MM.1S (cell line): ENCODE measurements around the gene SDC1.
"Not testable (repeated sequence)": the region's sequence is repeated elsewhere in the genome, so short reads cannot be mapped to it uniquely, and the experiment has no call there.

Source experiments
- DNase-seq: peaks from one replicate; pipeline ENCODE4 v3.0.0-alpha.2; 2015
- H2AFZ ChIP-seq: fragments of 300-600 bp; sonication (generic); 2 replicates; pipeline ENCODE4 v1.6.0; 2016; ENCODE audit warnings: antibody characterized with exemption, low read length
- H3F3A ChIP-seq: fragments of 300-600 bp; sonication (generic); 2 replicates; pipeline ENCODE4 v1.6.1; 2016; ENCODE audit warnings: mild to moderate bottlenecking, antibody characterized with exemption, low read length, moderate library complexity, mixed read lengths; ENCODE audit not compliant: insufficient read depth
- H3K27ac ChIP-seq: fragments of 300-600 bp; sonication (generic); 2 replicates; pipeline ENCODE4 v1.5.1; 2016; ENCODE audit warnings: mild to moderate bottlenecking, low read length
- H3K27me3 ChIP-seq: fragments of 300-600 bp; sonication (generic); replicated peaks from 2 replicates; pipeline ENCODE4 v1.6.0; 2016; ENCODE audit warnings: low read length; ENCODE audit not compliant: insufficient read depth
- H3K36me3 ChIP-seq: fragments of 300-600 bp; sonication (generic); replicated peaks from 2 replicates; pipeline ENCODE4 v1.6.1; 2016; ENCODE audit warnings: mild to moderate bottlenecking, low read length, mixed read lengths; ENCODE audit not compliant: insufficient read depth
- H3K4me1 ChIP-seq: fragments of 300-600 bp; sonication (generic); 2 replicates; pipeline ENCODE4 v1.6.1; 2016; ENCODE audit warnings: low read length, mixed read lengths
- H3K4me2 ChIP-seq: fragments of 300-600 bp; sonication (generic); 2 replicates; pipeline ENCODE4 v1.6.0; 2016; ENCODE audit warnings: low read depth, low read length
- H3K4me3 ChIP-seq: fragments of 300-600 bp; sonication (generic); 2 replicates; pipeline ENCODE4 v1.5.1; 2016; ENCODE audit warnings: low read length, mixed read lengths
- H3K79me2 ChIP-seq: fragments of 300-600 bp; sonication (generic); 2 replicates; pipeline ENCODE4 v1.6.1; 2016; ENCODE audit warnings: mixed run types, low read length, mixed read lengths
- H3K9ac ChIP-seq: fragments of 300-600 bp; sonication (generic); 2 replicates; pipeline ENCODE4 v1.6.1; 2016; ENCODE audit warnings: low read length, mixed read lengths
- H3K9me2 ChIP-seq: fragments of 300-600 bp; sonication (generic); replicated peaks from 2 replicates; pipeline ENCODE4 v1.6.1; 2016; ENCODE audit warnings: mild to moderate bottlenecking, low read length, mixed read lengths; ENCODE audit not compliant: insufficient read depth
- H3K9me3 ChIP-seq: fragments of 300-600 bp; sonication (generic); replicated peaks from 2 replicates; pipeline ENCODE4 v1.6.1; 2016; ENCODE audit warnings: mild to moderate bottlenecking, low read length, mixed read lengths; ENCODE audit not compliant: insufficient read depth
- H4K20me1 ChIP-seq: fragments of 300-600 bp; sonication (generic); 2 replicates; pipeline ENCODE4 v1.6.1; 2016; ENCODE audit warnings: mild to moderate bottlenecking, low read length, moderate library complexity, mixed read lengths; ENCODE audit not compliant: insufficient read depth
- CTCF ChIP-seq: fragments of 300-600 bp; sonication (generic); IDR thresholded peaks from 2 replicates; pipeline ENCODE4 v1.5.1; 2016; ENCODE audit warnings: antibody characterized with exemption, low read length, mixed read lengths
- EZH2 ChIP-seq: fragments of 300-600 bp; sonication (generic); optimal IDR thresholded peaks from 2 replicates; pipeline ENCODE3; 2017; ENCODE audit warnings: low read depth, mild to moderate bottlenecking, antibody characterized with exemption, low read length, mixed read lengths
- EZH2phosphoT487 ChIP-seq: fragments of 300-600 bp; sonication (generic); IDR thresholded peaks from 2 replicates; pipeline ENCODE4 v1.6.1; 2018; ENCODE audit warnings: antibody characterized with exemption, low read length

Gene SDC1

DNA sequence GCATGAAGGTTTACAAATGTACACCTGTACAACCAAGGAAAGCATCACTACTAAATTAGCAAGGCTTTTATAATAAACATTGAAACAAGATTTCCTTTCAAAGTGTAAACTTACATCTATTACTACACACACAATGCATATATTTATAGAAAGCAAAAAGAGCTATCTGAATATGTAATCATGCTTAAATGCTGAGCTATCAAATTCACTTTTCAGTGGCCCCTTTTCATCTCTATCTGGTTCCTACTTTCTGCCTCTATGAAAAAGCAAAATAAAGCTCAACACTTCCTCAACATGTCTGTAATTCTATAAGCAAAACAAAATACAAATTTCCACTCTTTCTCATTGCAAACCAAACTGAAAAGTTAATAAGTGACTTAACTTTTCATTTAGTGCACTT, 25.5 kb upstream of the SDC1 start:
- DNase-seq: no peak
- no peak overlapping the region for H3K4me2 ChIP-seq
- peaks cover 30% of the 10 kb centered on the region for H3K36me3 ChIP-seq
- H3K79me2 ChIP-seq: no peaks in the 10 kb centered on the region
- no peaks in the 10 kb centered on the region for H4K20me1 ChIP-seq
- H3K27me3 ChIP-seq: no peaks in the 10 kb centered on the region
- H3K9me3 ChIP-seq: no peaks in the 10 kb centered on the region
- no peak overlapping the region for H3K27ac ChIP-seq
- H3K9me2 ChIP-seq: no peaks in the 10 kb centered on the region
- TF ChIP-seq EZH2 (no peak), CTCF (no peak), EZH2phosphoT487 (no peak)
- no peak overlapping the region for H2AFZ ChIP-seq
- H3K4me3 ChIP-seq: no peak overlapping the region
- 0 out of 2 replicates have a peak, but pooled peaks cover 11% of the 10 kb centered on the region for H3F3A ChIP-seq
- H3K9ac ChIP-seq: no peak overlapping the region
- H3K4me1 ChIP-seq: no peaks in the 10 kb centered on the region

- no peak for DNase-seq
- H3K4me3 ChIP-seq: no peak overlapping the region
- no peak overlapping the region for H3K4me2 ChIP-seq
- peaks cover 21% of the 10 kb centered on the region for H3K36me3 ChIP-seq
- H3K9me3 ChIP-seq: no peaks in the 10 kb centered on the region
- H2AFZ ChIP-seq: no peak overlapping the region
- H3K9ac ChIP-seq: no peak overlapping the region
- H3K4me1 ChIP-seq: no peaks in the 10 kb centered on the region
- no peaks in the 10 kb centered on the region for H3K9me2 ChIP-seq
- TF ChIP-seq EZH2 (no peak), EZH2phosphoT487 (no peak), CTCF (no peak)
- H3K79me2 ChIP-seq: no peaks in the 10 kb centered on the region
- H3K27ac ChIP-seq: no peak overlapping the region
- H4K20me1 ChIP-seq: no peaks in the 10 kb centered on the region
- no peaks in the 10 kb centered on the region for H3K27me3 ChIP-seq
- 0 out of 2 replicates have a peak, but pooled peaks cover 16% of the 10 kb centered on the region for H3F3A ChIP-seq
These were observed 24.2 kb upstream of the SDC1 start for GRCh38 chr2:20249170-20249569.

GRCh38 chr2:20247084-20247483, 22.2 kb upstream of the SDC1 start:
- H3K9me3 ChIP-seq: no peaks in the 10 kb centered on the region
- no peak for DNase-seq
- no peak overlapping the region for H3K9ac ChIP-seq
- H3K27me3 ChIP-seq: no peaks in the 10 kb centered on the region
- H3F3A ChIP-seq: 0 out of 2 replicates have a peak, but pooled peaks cover 16% of the 10 kb centered on the region
- no peaks in the 10 kb centered on the region for H3K4me1 ChIP-seq
- no peak overlapping the region for H2AFZ ChIP-seq
- H3K4me3 ChIP-seq: no peak overlapping the region
- no peak overlapping the region for H3K4me2 ChIP-seq
- TF ChIP-seq EZH2phosphoT487 (no peak), EZH2 (no peak), CTCF (no peak)
- no peak overlapping the region for H3K27ac ChIP-seq
- H4K20me1 ChIP-seq: no peaks in the 10 kb centered on the region
- peaks cover 21% of the 10 kb centered on the region for H3K36me3 ChIP-seq
- H3K9me2 ChIP-seq: no peaks in the 10 kb centered on the region
- no peaks in the 10 kb centered on the region for H3K79me2 ChIP-seq

- not testable (repeated sequence) for H3K4me1 ChIP-seq, H4K20me1 ChIP-seq, H3K9me3 ChIP-seq, H3K27ac ChIP-seq, H3K9ac ChIP-seq, H3K9me2 ChIP-seq, DNase-seq, H3K79me2 ChIP-seq, H3K27me3 ChIP-seq, H3K36me3 ChIP-seq, H2AFZ ChIP-seq, H3K4me3 ChIP-seq, H3K4me2 ChIP-seq
- 0 out of 2 replicates have a peak, but pooled peaks cover 13% of the 10 kb centered on the region for H3F3A ChIP-seq
These were observed 18.7 kb upstream of the SDC1 start for GRCh38 chr2:20243637-20244036.
